NCI-H774 (cell line): ENCODE measurements around the gene ECSIT.

Source experiments
- DNase-seq: peaks from one replicate; lab custom pipeline; 2025; lab: John Stamatoyannopoulos, UW

Gene ECSIT

GRCh38 chr19:11550265-11550664 lies 21.3 kb upstream of the ECSIT start:
- DNase-seq = no peak

- DNase-seq = no peak
Observed at GRCh38 chr19:11549386-11549953, 20.5 kb upstream of the ECSIT start.

- DNase-seq = no peak
Observed at GRCh38 chr19:11547929-11548700, 19.2 kb upstream of the ECSIT start.

GRCh38 chr19:11541238-11541637 lies 12.3 kb upstream of the ECSIT start:
- no peak for DNase-seq

GRCh38 chr19:11540645-11541044 lies 11.7 kb upstream of the ECSIT start:
- no peak for DNase-seq

- no peak for DNase-seq
Observed at GRCh38 chr19:11539495-11540365, 10.8 kb upstream of the ECSIT start.

- DNase-seq = no peak
Observed at GRCh38 chr19:11538232-11539036, 9.5 kb upstream of the ECSIT start, which contains the start of gene CNN1. CNN1 (plus strand) TSS chr19:11538851; CDS start chr19:11538928, 77 bp downstream.

GRCh38 chr19:11535792-11536595 lies 7.1 kb upstream of the ECSIT start:
- DNase-seq = peak; percentile 82

GRCh38 chr19:11534948-11535347 lies 6.0 kb upstream of the ECSIT start:
- DNase-seq = no peak

GRCh38 chr19:11534538-11534937 lies 5.6 kb upstream of the ECSIT start:
- DNase-seq = no peak

GRCh38 chr19:11530432-11530831 lies 1.5 kb upstream of the ECSIT start:
- peak; percentile 93 for DNase-seq

GRCh38 chr19:11519138-11519537 lies 9.8 kb downstream of the ECSIT start:
- DNase-seq = no peak

GRCh38 chr19:11513946-11514345 lies 15.0 kb downstream of the ECSIT start:
- no peak for DNase-seq

- DNase-seq = no peak
Observed at GRCh38 chr19:11510444-11510843, 18.5 kb downstream of the ECSIT start.

GRCh38 chr19:11507370-11508078 lies 21.4 kb downstream of the ECSIT start:
- DNase-seq = no peak

GRCh38 chr19:11506967-11507366 lies 22.0 kb downstream of the ECSIT start:
- DNase-seq = no peak

- no peak for DNase-seq
Observed at GRCh38 chr19:11506101-11506555, 22.8 kb downstream of the ECSIT start.

GRCh38 chr19:11505504-11506100 lies 23.3 kb downstream of the ECSIT start, which contains the start of gene ZNF653:
ZNF653 (minus strand) TSS chr19:11505839; CDS start chr19:11505786, 53 bp downstream.
- DNase-seq = peak; percentile 94

GRCh38 chr19:11505032-11505503 lies 23.9 kb downstream of the ECSIT start:
- peak; percentile 95 for DNase-seq
